Spleen (tissue), 7 donors: ENCODE results near the gene MRPL19.

ENCODE experiments used
- POLR2A ChIP-seq, 3 donors: fragments of 450-650 bp; IDR thresholded peaks; one replicate each; pipeline ENCODE4 v1.5.1; 2017; ENCODE audit warnings: antibody characterized with exemption in 3 of 3, mild to moderate bottlenecking in 1 of 3
- TF ChIP-seq, protein P1 (sequence below), 11 experiments: fragments of 200-600 bp in 7 of 11; fragments of 450-650 bp in 4 of 11; sonication (generic) in 4 of 11; IDR thresholded peaks in 8 of 11; conservative IDR thresholded peaks in 3 of 11; 1 replicate in 7 of 11; 2 replicates in 4 of 11; pipeline versions ENCODE4 v1.4.0 to v1.8.0; 2016 to 2021; ENCODE audit warnings: antibody characterized with exemption in 11 of 11, inconsistent platforms in 4 of 11, mild to moderate bottlenecking in 1 of 11
- donor health status: DM: no; HTN: no; CAD: no; lungs with moderate emphysema.
- donor health status: DM: no; HTN: no; CAD: no.
- donor health status: DM: no; HTN: no; CAD: no.

DNA sequence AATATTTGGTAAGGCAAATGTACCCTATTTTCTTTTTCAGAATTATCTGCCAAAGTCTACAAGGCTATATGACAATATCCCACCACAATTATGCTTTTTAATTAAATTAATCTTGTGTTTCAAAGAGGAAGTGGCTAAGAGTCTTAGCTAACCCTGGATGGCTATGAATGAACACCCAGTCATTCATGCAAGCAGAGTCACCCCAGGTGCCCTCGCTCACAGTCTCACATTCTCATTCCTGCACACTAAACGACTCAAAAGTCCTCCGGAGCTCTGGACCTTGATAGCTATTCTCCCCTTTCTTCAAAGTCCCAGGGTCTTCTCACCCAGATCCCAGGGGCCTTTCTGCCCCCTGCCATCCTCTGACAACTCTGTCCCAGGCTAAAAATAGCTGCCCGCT, 42.1 kb upstream of the MRPL19 start:
- TF ChIP-seq, protein P1, sequence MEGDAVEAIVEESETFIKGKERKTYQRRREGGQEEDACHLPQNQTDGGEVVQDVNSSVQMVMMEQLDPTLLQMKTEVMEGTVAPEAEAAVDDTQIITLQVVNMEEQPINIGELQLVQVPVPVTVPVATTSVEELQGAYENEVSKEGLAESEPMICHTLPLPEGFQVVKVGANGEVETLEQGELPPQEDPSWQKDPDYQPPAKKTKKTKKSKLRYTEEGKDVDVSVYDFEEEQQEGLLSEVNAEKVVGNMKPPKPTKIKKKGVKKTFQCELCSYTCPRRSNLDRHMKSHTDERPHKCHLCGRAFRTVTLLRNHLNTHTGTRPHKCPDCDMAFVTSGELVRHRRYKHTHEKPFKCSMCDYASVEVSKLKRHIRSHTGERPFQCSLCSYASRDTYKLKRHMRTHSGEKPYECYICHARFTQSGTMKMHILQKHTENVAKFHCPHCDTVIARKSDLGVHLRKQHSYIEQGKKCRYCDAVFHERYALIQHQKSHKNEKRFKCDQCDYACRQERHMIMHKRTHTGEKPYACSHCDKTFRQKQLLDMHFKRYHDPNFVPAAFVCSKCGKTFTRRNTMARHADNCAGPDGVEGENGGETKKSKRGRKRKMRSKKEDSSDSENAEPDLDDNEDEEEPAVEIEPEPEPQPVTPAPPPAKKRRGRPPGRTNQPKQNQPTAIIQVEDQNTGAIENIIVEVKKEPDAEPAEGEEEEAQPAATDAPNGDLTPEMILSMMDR (IDR thresholded peaks at IDR 0.05 in 8 of 11, conservative IDR thresholded peaks at IDR 0.05 in 3 of 11), result no peak
- no peak for TF ChIP-seq POLR2A (IDR thresholded peaks at IDR 0.05)
